Sigmoid colon (tissue), 7 donors: ENCODE data around the gene CASKIN2. TPM values are rescaled to one million over a fixed set of nuclear protein-coding genes. Genes with fewer than 3 reads are reported as not detected.

Source experiments
- DNase-seq: peaks from one replicate; pipeline ENCODE4 v3.0.0-alpha.2; 2019
- H3K27ac ChIP-seq, 4 donors: fragments of 200-600 bp; sonication (generic); one replicate each; pipeline ENCODE4 v1.5.1; 2016 to 2019; ENCODE audit warnings: mild to moderate bottlenecking in 1 of 4
- H3K27me3 ChIP-seq, 3 donors: fragments of 200-600 bp; sonication (generic); one replicate each; pipeline ENCODE4 v1.5.1; 2019; ENCODE audit warnings: mild to moderate bottlenecking in 1 of 3
- H3K36me3 ChIP-seq, 4 donors: fragments of 200-600 bp; sonication (generic); one replicate each; pipeline ENCODE4 v1.5.1; 2016 to 2019
- H3K4me1 ChIP-seq, 4 donors: fragments of 200-600 bp; sonication (generic); one replicate each; pipeline ENCODE4 v1.5.1; 2017 to 2019
- H3K4me3 ChIP-seq, 4 donors: fragments of 200-600 bp; sonication (generic); one replicate each; pipeline ENCODE4 v1.5.1; 2017 to 2019; ENCODE audit warnings: mild to moderate bottlenecking in 2 of 4, moderate library complexity in 1 of 4
- H3K9me3 ChIP-seq, 4 donors: fragments of 200-600 bp in 3 of 4; sonication (generic) in 3 of 4; one replicate each; pipeline versions ENCODE4 v1.5.1 to v1.6.1; 2013 to 2019
- CTCF ChIP-seq, 4 experiments: fragments of 450-650 bp in 3 of 4; fragments of 200-600 bp in 1 of 4; IDR thresholded peaks; one replicate each; pipeline ENCODE4 v1.5.1; 2016 to 2019; ENCODE audit warnings: antibody characterized with exemption in 4 of 4, mild to moderate bottlenecking in 3 of 4, moderate library complexity in 2 of 4
- EP300 ChIP-seq, 4 donors: sonication (generic); formaldehyde crosslinking; IDR thresholded peaks; one replicate each; pipeline ENCODE4 v1.6.1; 2017; ENCODE audit warnings: antibody characterized with exemption in 4 of 4
- POLR2A ChIP-seq, 2 donors: fragments of 450-650 bp; IDR thresholded peaks; one replicate each; pipeline ENCODE4 v1.6.1; 2016; ENCODE audit warnings: antibody characterized with exemption in 2 of 2, mild to moderate bottlenecking in 2 of 2, moderate library complexity in 2 of 2
- POLR2AphosphoS5 ChIP-seq, 4 donors: sonication (generic); formaldehyde crosslinking; IDR thresholded peaks; one replicate each; pipeline ENCODE4 v1.6.1; 2017; ENCODE audit warnings: antibody characterized with exemption in 4 of 4
- WGBS, 2 donors: extraction: QIAGEN DNeasy Blood & Tissue Kit; methylation state at CpG; one replicate each; pipeline ENCODE4 v1.1.7; 2013; 5-methylcytosine and 5-hydroxymethylcytosine counted together
- intact Hi-C: fragments of 100-400 bp; cut with DNase I; formaldehyde crosslinking; loops from one replicate; pipeline ENCODE4 v1.15.1; 2023
- polyA plus RNA-seq, 3 donors: library from polyadenylated mRNA; stranded (reverse); fragments of 200-250 nt; gene quantifications; one replicate each; pipeline ENCODE4 v1.2.3, GENCODE V29; 2013
- total RNA-seq, 4 donors: library from RNA; depleted of rRNA; stranded (reverse); fragments of >200 nt; gene quantifications; one replicate each; pipeline ENCODE4 v1.1.0, GENCODE V29; 2016
- donor health status: healthy with polysubstance abuse.
- donor health status: Bipolar disorder and iron deficiency.
- donor health status: healthy.

CASKIN2 gene
- total and polyA plus RNA-seq, 7 donors, result 4.8 to 14.7 (median 10.2) TPM

- H3K27ac ChIP-seq, result peak overlapping the region in 3 of 4 donors; percentile 7 to 23 (median 15)
- no peaks in the 10 kb centered on the region for H3K9me3 ChIP-seq
- 43 to 78% methylated on average over 13 of the region's 13 CpGs for WGBS, 2 donors
- H3K4me3 ChIP-seq, result no peak overlapping the region
- TF ChIP-seq EP300 (IDR thresholded peaks at IDR 0.05) (no peak), CTCF (IDR thresholded peaks at IDR 0.05) (no peak), POLR2A (IDR thresholded peaks at IDR 0.05) (no peak), POLR2AphosphoS5 (IDR thresholded peaks at IDR 0.05) (no peak)
- no peak for DNase-seq
- peaks cover 3 to 19% (median 9%) of the 10 kb centered on the region in 4 donors for H3K36me3 ChIP-seq
- intact Hi-C loops, result no loop called here
- H3K4me1 ChIP-seq, result no peaks in the 10 kb centered on the region
- H3K27me3 ChIP-seq, result no peaks in the 10 kb centered on the region
These were observed 46.5 kb downstream of the CASKIN2 start for GRCh38 chr17:75468779-75469373.

- H3K27me3 ChIP-seq, result no peaks in the 10 kb centered on the region
- H3K36me3 ChIP-seq, result peaks cover 3 to 18% (median 9%) of the 10 kb centered on the region in 4 donors
- H3K9me3 ChIP-seq, result no peaks in the 10 kb centered on the region
- no peak for DNase-seq
- peak overlapping the region in 3 of 4 donors; percentile 7 to 23 (median 15) for H3K27ac ChIP-seq
- 64 to 81% methylated on average over 8 of the region's 8 CpGs for WGBS, 2 donors
- TF ChIP-seq EP300 (IDR thresholded peaks at IDR 0.05), result no peak
- TF ChIP-seq CTCF (IDR thresholded peaks at IDR 0.05), result no peak
- no peak for TF ChIP-seq POLR2AphosphoS5 (IDR thresholded peaks at IDR 0.05)
- intact Hi-C loops, result no loop called here
- H3K4me3 ChIP-seq, result no peak overlapping the region
- no peaks in the 10 kb centered on the region for H3K4me1 ChIP-seq
These were observed 47.0 kb downstream of the CASKIN2 start for GRCh38 chr17:75468291-75468754.

GRCh38 chr17:75465039-75465438 lies 50.3 kb downstream of the CASKIN2 start:
- intact Hi-C loops, result no loop called here
- H3K27ac ChIP-seq, result no peak overlapping the region
- H3K4me3 ChIP-seq, result no peak overlapping the region
- H3K27me3 ChIP-seq, result no peaks in the 10 kb centered on the region
- peaks cover 0 to 3% (median 0%) of the 10 kb centered on the region in 4 donors for H3K36me3 ChIP-seq
- H3K4me1 ChIP-seq, result peaks cover 0 to 3% (median 0%) of the 10 kb centered on the region in 4 donors
- 93 to 96% methylated on average over 6 of the region's 6 CpGs for WGBS, 2 donors
- H3K9me3 ChIP-seq, result no peaks in the 10 kb centered on the region
- DNase-seq, result no peak
- TF ChIP-seq POLR2AphosphoS5 (IDR thresholded peaks at IDR 0.05) (no peak), POLR2A (IDR thresholded peaks at IDR 0.05) (no peak), CTCF (IDR thresholded peaks at IDR 0.05) (no peak), EP300 (IDR thresholded peaks at IDR 0.05) (no peak)

- peaks cover 0 to 3% (median 0%) of the 10 kb centered on the region in 4 donors for H3K36me3 ChIP-seq
- TF ChIP-seq POLR2AphosphoS5 (IDR thresholded peaks at IDR 0.05), result no peak
- no peak for TF ChIP-seq POLR2A (IDR thresholded peaks at IDR 0.05)
- no peak for TF ChIP-seq CTCF (IDR thresholded peaks at IDR 0.05)
- no peak for TF ChIP-seq EP300 (IDR thresholded peaks at IDR 0.05)
- no peak for DNase-seq
- H3K4me1 ChIP-seq, result peaks cover 0 to 12% (median 2%) of the 10 kb centered on the region in 4 donors
- no peaks in the 10 kb centered on the region for H3K9me3 ChIP-seq
- WGBS, 2 donors, result 96 to 99% methylated on average over 2 of the region's 2 CpGs
- intact Hi-C loops, result no loop called here
- no peak overlapping the region for H3K27ac ChIP-seq
- no peaks in the 10 kb centered on the region for H3K27me3 ChIP-seq
- no peak overlapping the region for H3K4me3 ChIP-seq
These were observed 51.7 kb downstream of the CASKIN2 start for GRCh38 chr17:75463603-75464002.
